WTC11 (cell line): ENCODE data around the gene SPATA17.

Source experiments
- TEAD4 ChIP-seq: sonication (generic); formaldehyde crosslinking; IDR thresholded peaks from 2 replicates; pipeline ENCODE4 v1.8.0; 2022; ENCODE audit warnings: mild to moderate bottlenecking, missing genetic modification reagents
- TF ChIP-seq, protein P1 (sequence below): sonication (generic); formaldehyde crosslinking; IDR thresholded peaks from 2 replicates; pipeline ENCODE4 v1.8.1; 2023; ENCODE audit warnings: mild to moderate bottlenecking, missing genetic modification reagents, moderate library complexity
- TF ChIP-seq, protein P2 (sequence below): fragments of 200-600 bp; IDR thresholded peaks from 2 replicates; pipeline ENCODE4 v1.8.0; 2022; ENCODE audit warnings: antibody characterized with exemption

DNA sequence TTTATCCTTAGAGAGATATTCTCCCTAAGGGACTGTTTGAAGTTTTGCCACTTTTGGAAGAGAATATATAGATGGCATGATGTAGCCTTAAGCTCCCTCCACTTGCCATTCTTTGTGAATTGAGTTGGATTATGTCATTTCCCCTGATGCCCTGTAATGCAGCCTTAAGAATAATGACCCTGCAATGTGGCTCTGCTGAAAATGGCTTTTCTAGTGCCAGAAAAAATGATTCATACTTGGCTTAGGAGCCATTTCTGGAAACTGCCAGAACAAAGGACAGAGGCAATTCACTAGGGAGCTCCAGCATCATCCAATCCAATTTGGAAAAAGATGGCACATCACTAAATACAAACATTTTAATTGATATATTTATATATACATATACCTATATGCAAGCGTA lies 265.3 kb downstream of the SPATA17 start:
- TF ChIP-seq, protein P1, sequence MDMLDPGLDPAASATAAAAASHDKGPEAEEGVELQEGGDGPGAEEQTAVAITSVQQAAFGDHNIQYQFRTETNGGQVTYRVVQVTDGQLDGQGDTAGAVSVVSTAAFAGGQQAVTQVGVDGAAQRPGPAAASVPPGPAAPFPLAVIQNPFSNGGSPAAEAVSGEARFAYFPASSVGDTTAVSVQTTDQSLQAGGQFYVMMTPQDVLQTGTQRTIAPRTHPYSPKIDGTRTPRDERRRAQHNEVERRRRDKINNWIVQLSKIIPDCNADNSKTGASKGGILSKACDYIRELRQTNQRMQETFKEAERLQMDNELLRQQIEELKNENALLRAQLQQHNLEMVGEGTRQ (CRISPR knock-in tag): no peak
- TF ChIP-seq, protein P2, sequence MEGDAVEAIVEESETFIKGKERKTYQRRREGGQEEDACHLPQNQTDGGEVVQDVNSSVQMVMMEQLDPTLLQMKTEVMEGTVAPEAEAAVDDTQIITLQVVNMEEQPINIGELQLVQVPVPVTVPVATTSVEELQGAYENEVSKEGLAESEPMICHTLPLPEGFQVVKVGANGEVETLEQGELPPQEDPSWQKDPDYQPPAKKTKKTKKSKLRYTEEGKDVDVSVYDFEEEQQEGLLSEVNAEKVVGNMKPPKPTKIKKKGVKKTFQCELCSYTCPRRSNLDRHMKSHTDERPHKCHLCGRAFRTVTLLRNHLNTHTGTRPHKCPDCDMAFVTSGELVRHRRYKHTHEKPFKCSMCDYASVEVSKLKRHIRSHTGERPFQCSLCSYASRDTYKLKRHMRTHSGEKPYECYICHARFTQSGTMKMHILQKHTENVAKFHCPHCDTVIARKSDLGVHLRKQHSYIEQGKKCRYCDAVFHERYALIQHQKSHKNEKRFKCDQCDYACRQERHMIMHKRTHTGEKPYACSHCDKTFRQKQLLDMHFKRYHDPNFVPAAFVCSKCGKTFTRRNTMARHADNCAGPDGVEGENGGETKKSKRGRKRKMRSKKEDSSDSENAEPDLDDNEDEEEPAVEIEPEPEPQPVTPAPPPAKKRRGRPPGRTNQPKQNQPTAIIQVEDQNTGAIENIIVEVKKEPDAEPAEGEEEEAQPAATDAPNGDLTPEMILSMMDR: no peak
- TF ChIP-seq TEAD4 (CRISPR knock-in tag): no peak
